NB4 (cell line): ENCODE measurements around the gene VPREB3.
"Not testable (repeated sequence)": the region's sequence is repeated elsewhere in the genome, so short reads cannot be mapped to it uniquely, and the experiment has no call there.

Source experiments
- DNase-seq: peaks from one replicate; pipeline ENCODE4 v3.0.0; 2010; ENCODE audit warnings: low read depth
- H3K4me3 ChIP-seq: one replicate; pipeline ENCODE4 v1.5.1; 2011; ENCODE audit warnings: mild to moderate bottlenecking, low read depth, low read length, moderate library complexity
- MAX ChIP-seq: IDR thresholded peaks from 2 replicates; pipeline ENCODE4 v1.6.1; 2011; ENCODE audit warnings: low read depth, low read length
- MYC ChIP-seq: IDR thresholded peaks from 2 replicates; pipeline ENCODE4 v1.6.1; 2011; ENCODE audit warnings: low read depth, low read length
- POLR2A ChIP-seq: IDR thresholded peaks from 2 replicates; pipeline ENCODE4 v1.6.1; 2011; ENCODE audit warnings: mild to moderate bottlenecking; ENCODE audit not compliant: insufficient read length; ENCODE audit errors: extremely low read depth
- TF ChIP-seq, protein P1 (sequence below): IDR thresholded peaks from one replicate; pipeline ENCODE4 v1.5.1; 2012; ENCODE audit warnings: low read depth, low read length

VPREB3 gene

GRCh38 chr22:23744001-23744400 is 10.2 kb downstream of the VPREB3 start:
- no peak overlapping the region for H3K4me3 ChIP-seq
- no peak for DNase-seq
- TF ChIP-seq POLR2A, result no peak
- TF ChIP-seq MYC, result no peak
- TF ChIP-seq, protein P1, sequence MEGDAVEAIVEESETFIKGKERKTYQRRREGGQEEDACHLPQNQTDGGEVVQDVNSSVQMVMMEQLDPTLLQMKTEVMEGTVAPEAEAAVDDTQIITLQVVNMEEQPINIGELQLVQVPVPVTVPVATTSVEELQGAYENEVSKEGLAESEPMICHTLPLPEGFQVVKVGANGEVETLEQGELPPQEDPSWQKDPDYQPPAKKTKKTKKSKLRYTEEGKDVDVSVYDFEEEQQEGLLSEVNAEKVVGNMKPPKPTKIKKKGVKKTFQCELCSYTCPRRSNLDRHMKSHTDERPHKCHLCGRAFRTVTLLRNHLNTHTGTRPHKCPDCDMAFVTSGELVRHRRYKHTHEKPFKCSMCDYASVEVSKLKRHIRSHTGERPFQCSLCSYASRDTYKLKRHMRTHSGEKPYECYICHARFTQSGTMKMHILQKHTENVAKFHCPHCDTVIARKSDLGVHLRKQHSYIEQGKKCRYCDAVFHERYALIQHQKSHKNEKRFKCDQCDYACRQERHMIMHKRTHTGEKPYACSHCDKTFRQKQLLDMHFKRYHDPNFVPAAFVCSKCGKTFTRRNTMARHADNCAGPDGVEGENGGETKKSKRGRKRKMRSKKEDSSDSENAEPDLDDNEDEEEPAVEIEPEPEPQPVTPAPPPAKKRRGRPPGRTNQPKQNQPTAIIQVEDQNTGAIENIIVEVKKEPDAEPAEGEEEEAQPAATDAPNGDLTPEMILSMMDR, result no peak
- no peak for TF ChIP-seq MAX

GRCh38 chr22:23743303-23743705 is 10.9 kb downstream of the VPREB3 start:
- TF ChIP-seq, protein P1, result no peak
- no peak for TF ChIP-seq POLR2A
- no peak for DNase-seq
- H3K4me3 ChIP-seq, result no peak overlapping the region

GRCh38 chr22:23742505-23743264 is 11.5 kb downstream of the VPREB3 start:
- TF ChIP-seq POLR2A, result no peak
- DNase-seq, result no peak
- no peak overlapping the region for H3K4me3 ChIP-seq

DNA sequence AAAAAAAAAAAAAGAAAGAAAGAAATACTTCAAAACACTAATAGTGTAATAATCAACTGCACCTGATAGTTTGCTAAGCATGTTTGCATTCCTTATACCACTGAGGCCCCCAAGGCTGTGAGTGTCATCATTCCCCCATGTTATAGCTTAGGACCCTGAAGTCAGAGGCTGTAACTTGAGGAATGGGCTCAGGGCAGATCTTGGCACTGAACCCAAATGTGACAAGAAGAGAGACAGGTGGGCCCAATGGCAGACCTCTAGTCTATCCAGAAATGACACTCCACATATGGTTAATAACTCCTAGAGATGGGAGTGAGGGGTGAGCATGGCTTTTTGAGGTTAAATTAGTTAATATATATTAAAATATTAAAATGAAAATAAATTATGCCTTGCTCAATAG is 16.5 kb downstream of the VPREB3 start:
- no peak for TF ChIP-seq POLR2A
- TF ChIP-seq, protein P1, result no peak
- TF ChIP-seq MAX, result no peak
- TF ChIP-seq MYC, result no peak
- no peak overlapping the region for H3K4me3 ChIP-seq
- no peak for DNase-seq

- not testable (repeated sequence) for DNase-seq, H3K4me3 ChIP-seq
Observed at GRCh38 chr22:23728108-23728507, 26.1 kb downstream of the VPREB3 start.

- no peak for DNase-seq
- no peak overlapping the region for H3K4me3 ChIP-seq
- no peak for TF ChIP-seq MAX
- TF ChIP-seq MYC, result no peak
- TF ChIP-seq, protein P1, result no peak
Observed at GRCh38 chr22:23722724-23723123, 31.5 kb downstream of the VPREB3 start.

GRCh38 chr22:23722160-23722559 is 32.1 kb downstream of the VPREB3 start:
- no peak for DNase-seq
- no peak overlapping the region for H3K4me3 ChIP-seq
- TF ChIP-seq MAX, result no peak
- TF ChIP-seq MYC, result no peak
- no peak for TF ChIP-seq POLR2A
- TF ChIP-seq, protein P1, result no peak
